HG03064 (cell line): ENCODE measurements around the gene ATP5PB.

Experiments used
- ATAC-seq: cut with Tn5 transposase; IDR thresholded peaks from one replicate; pipeline ENCODE4 v1.9.1; 2021; ENCODE audit warnings: low read depth; ENCODE audit not compliant: unreplicated experiment

Gene ATP5PB, protein sequence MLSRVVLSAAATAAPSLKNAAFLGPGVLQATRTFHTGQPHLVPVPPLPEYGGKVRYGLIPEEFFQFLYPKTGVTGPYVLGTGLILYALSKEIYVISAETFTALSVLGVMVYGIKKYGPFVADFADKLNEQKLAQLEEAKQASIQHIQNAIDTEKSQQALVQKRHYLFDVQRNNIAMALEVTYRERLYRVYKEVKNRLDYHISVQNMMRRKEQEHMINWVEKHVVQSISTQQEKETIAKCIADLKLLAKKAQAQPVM

DNA sequence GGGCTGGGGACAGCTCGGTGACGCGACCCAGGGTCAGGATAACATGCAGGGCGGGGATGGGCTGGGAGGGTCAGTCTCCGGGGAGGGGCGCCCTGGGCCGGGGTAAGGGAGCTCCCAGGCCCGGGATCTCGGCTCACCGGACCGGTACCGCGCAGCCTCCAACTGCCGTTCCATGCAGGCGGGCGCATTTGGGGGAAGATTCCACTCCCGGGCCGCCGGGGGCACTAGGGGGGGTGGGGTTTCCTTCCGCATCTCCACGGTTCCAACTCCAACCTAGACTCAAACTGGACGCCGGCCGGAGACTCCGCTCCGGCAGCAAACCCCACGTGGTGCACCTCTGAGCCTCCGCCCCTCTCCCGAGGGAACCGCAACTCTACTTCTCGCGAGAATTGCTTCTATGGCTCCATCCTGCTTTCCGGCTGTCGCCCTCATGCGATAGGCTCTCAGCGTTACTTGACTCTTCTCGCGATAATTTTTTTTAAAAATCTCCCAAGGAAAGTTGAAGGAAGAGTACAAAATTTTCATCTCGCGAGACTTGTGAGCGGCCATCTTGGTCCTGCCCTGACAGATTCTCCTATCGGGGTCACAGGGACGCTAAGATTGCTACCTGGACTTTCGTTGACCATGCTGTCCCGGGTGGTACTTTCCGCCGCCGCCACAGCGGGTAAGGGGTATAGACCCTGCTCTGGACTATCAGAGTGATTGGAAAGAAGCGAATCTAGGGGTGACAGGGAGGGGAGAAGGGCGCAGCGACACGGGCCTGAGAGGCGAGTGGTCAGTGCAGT is at the start of gene ATP5PB, which contains the start of gene WDR77:
ATP5PB (plus strand) TSS at position 547 of the 785 bp plus-strand sequence; CDS start at position 625, 78 bp downstream.
WDR77 (minus strand) TSS at position 339 of the 785 bp plus-strand sequence; CDS start at position 252, 87 bp downstream.
- peak; percentile 89 for ATAC-seq

DNA sequence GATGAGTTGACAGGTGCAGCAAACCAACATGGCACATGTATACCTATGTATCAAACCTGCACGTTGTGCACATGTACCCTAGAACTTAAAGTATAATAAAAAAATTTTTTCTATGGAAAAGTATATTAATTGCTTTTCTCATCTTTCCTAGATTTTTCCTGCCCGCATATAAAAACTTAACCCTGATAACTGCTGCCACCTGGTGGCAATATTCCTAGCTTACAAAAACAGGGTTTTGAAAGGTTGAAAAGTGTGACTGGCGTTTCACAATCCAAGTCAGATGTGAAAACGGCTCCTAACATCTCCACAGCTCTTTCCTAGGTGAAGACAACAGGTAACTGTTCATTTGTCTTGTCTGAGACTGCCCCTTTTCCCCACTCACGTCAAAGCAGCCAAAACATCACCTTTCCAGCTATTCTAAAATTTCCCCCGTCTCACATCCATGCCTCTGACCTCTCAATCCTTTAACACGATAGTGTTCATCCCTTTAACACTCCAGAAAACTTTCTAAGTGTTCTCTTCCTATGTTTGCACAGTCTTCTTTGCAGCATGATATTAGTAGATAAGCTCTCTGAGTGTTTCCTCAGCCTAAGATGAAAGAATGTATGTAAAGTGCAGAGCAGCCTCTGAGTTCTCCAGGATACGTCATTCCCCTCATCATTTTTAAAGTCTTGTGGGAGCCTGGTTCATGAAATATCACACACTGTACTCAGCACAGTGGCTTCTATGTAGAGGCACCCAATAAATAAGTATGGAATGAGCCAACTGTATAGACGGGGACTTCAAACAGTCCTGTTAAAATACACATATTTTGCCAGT is 49.3 kb upstream of the ATP5PB start:
- ATAC-seq = no peak

DNA sequence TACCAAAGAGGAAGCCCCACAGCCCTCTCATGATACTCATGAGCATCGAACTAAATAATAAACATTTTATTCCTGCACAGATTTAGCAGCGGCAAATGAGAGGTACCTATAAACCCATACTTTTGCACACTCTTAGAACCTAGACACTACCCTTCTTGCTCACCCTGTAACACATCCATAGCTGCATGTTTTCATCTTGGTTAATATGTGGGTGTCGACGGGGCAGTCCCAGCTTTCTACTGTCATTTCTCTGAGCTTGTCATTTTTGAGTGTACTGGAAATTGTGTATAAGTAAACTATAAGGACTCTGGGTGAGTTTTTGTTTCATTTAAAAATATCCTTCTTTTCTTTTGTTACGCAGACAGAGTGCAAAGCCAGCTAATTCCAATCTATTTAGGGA is 47.2 kb upstream of the ATP5PB start:
- ATAC-seq = no peak

DNA sequence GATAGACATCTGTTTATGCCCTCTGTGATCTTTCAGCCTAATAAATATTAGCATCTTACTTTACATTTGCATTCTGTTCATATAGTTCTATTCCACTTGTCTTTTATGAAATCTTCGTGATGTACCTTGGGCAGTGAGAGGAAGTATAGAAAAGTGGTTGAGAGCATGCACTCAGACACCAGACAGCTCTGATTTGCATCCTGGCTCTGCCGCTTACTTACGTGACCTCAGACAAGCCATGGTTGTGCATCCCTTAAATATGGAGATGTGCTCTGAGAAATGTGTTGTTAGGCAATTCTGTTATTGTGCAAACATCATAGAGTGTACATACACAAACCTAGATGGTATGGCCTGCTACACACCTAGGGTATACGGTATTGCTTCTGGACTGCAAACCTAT is 44.7 kb upstream of the ATP5PB start:
- no peak for ATAC-seq

DNA sequence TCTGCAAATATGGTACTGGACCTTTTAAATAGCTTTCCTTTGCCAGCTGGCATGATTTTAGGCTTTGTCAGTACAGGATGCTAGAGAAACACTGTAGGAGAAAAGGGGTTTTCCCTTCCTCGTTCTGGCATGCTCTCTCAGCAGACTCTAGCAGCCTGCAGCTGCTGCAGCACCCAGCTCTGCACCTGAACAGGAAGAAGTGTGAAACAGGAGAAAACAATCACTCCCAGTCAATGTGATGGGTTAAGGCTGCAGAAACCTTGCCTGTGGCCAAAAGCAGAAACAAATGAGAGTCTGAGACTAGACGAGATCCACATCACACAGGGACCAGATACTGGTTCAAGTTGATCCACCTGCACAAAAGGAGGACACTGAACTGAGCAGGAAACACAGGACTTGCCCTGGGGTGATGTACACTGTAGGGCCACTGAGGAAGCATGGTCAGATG is 42.9 kb upstream of the ATP5PB start:
- peak; percentile 92 for ATAC-seq

DNA sequence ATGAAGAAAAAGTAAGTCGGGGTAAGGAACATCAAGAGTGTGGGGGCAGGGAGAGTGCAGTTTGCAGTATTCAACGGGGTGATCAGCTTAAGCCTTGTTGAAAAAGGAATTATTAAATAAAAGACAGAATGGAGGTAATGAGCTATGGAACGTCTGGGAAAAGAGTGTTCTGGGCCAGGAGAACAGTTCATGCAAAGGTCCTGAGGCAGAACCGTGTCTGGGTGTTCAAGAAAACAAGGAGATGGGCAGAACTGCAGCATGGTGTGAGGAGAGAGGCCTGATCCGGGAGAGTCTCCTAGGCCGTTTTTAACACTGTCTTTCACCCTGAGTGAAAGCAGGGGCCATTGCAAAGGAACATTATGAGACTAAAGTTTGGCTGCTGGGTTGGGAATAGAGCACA is 42.0 kb upstream of the ATP5PB start:
- ATAC-seq = no peak

DNA sequence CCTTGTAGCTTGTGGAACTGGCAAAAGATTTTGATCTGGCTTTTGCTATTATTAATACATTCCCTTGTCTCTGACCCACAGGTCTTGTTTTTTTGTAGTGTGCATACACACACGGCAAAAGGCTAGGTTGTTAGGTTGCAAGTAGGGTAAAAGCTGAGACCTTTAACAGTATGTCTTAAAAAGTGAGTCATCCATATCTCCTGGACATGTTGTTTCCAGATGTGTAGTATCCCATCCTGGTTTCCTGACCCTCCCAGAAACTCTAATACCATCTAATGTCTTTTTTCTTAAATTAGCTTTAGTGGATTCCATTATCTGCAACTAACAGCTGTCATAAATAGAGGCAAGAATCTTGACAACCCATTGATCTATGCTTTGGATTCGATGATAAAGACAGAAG is 36.4 kb upstream of the ATP5PB start:
- ATAC-seq = no peak

DNA sequence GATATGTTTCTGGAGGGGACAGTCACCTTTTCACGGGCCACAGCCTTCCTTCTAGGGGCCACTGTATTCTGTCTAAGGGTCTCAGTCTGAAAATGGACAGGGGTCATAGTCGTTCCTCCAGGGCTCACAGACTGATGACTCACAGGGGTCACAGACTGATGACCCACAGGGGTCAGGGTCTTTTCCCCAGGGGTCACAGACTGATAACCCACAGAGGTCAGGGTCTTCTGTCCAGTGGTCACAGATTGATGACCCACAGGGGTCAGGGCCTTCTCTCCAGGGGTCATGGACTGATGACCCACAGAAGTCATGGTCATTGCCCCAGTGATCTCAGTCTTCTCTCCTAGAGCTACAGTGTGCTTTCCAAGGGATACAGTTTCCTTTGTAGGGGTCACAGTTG is 34.5 kb upstream of the ATP5PB start:
- no peak for ATAC-seq

DNA sequence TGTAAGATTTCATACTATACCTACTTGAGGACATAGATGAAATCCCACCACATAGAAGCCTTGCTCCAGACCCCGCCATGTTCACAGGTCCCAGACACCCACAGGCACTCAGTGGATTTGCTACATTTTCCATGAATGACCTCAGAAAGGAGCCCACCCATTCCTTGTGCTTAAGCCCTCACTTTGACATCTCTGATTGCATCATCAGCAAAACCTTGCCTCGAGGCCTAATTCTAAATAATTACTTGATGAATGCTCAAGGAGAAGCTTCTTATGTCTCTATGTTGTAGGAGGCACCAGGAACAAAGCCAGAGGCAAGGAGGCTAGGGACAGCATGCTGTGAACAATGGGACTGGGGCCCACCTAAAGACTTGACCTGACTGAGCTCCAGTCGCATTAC is 33.8 kb upstream of the ATP5PB start:
- no peak for ATAC-seq

DNA sequence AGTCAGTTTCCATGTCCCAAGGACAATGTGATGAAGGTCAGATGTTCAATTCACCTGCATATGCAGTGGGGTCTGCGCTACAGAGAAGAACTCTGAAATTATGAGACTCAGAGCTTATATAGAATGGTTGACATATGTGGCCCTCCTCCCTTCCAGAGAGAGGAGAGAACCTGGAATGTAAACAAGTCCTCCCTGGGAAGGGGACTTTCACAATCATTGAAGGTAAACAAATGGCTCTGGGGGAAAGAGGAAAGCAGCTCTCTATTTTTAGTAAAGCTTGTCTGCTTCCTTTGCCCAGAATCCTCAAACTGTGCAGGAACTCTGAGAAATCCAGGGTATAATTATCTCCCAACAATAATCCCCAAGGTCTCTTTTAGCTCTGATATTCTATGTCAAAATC is 31.5 kb upstream of the ATP5PB start:
- no peak for ATAC-seq

DNA sequence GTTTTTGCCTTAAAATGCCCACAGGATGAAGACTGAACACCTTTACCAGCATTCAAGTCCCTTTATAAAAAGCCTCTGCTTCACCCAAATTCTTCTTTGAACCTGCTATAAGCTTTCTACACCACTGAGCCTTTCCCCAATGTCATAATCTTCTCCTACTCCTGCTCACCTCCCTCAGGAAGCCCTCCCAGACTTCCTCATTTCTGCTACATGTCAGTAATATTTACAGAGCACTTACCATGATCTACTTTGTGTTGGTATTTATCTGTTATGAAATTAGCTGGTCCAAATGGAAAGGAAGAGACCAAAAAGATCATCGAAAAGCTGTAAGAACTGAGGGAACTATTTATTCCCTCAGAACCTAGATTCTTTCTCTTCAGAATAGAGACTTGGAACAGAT is 30.2 kb upstream of the ATP5PB start:
- no peak for ATAC-seq

DNA sequence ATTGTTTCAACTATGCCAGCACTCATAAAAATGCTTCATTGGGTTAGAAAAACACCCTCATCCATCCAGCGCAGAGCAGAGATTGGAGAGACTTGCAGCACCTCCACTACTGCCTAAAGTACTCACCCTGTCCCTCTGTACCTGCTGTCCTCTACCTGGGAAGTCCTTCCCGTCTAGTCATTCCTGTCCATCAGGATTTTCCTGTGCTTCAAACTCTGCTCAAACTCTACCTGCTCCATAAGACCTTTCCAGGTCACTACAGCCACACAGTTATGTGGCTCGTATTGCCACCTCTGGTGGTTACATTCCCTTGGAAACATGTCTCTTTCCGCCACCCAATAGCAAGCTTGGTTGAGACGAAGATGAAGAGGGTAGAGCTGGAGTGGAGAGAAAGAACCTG is 28.9 kb upstream of the ATP5PB start:
- ATAC-seq = no peak

DNA sequence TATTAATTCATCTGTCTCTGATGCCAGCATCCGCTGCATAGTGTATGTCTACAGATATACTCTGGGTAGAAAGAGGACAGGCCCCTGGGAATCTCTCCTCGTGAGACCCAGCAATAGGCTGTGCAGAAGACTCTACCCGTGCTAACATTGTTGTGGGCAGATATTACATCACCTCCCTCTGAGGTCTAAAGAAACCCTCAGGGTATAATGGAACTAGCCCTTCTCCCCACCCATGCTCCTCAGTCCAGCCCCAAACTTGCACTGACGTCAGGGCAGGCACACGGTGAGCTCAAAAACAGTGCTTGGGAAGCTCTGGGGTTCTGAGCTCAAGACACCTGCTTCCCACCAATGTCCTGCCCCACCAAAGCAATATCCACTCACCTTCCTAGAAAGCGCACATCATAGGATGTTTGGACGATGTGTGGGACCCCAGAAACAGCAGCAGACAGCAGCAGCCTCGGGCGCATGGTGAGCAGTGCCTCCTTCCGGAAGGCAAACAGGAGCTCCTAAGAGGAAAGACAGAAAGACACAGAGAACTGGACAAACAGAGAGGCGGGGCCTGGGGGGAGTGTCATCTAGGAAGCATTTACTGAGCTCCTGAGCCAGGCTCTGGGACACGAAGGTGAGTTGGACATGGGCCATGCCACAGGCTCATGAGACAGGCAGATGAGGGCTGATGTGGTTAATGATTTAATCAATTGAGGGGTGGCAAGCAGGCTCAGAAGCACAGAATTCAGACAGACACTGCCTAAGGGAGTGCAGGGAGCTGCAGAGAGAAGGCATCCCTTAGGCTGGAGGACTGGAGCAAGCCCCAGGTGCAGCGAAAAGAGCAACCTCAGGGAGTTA is 26.5 kb upstream of the ATP5PB start:
- no peak for ATAC-seq

DNA sequence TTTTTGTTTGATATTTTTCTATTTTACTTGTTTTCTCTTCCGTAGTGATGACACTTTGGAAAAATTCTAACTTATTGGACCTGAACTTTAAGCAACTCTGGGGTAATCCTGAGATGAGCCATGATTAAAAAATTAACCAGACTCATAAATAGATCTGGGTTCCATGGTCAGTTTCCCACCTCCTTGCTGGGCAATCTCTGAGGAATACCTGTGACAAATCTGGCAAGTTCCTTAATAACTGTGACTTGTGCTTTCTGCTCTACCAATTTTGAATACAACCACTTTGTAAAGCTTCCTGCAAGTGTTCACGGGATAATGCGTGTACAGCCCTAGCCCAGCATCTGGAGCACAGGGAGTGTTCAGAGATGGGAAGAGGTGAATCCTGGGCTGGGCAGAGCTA is 25.0 kb upstream of the ATP5PB start:
- ATAC-seq = no peak

DNA sequence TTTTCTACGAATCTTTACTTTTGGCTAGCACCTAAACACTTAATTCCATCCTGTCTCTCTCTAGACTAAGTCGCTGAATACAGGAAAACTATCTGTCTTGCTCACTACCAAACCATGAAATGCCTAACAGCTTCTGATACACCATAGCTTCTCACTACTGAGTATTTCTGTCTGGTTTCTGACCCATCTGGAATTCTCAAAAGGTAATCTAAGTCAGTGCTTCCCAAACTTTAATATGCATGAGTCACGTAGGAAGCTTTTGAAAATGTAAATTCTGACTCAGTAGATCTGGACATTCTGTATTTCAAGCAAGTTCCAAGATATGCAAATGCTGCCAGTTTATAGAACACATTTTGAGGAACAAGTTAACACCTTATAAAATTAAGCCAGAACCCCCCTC is 12.5 kb upstream of the ATP5PB start:
- ATAC-seq = no peak

DNA sequence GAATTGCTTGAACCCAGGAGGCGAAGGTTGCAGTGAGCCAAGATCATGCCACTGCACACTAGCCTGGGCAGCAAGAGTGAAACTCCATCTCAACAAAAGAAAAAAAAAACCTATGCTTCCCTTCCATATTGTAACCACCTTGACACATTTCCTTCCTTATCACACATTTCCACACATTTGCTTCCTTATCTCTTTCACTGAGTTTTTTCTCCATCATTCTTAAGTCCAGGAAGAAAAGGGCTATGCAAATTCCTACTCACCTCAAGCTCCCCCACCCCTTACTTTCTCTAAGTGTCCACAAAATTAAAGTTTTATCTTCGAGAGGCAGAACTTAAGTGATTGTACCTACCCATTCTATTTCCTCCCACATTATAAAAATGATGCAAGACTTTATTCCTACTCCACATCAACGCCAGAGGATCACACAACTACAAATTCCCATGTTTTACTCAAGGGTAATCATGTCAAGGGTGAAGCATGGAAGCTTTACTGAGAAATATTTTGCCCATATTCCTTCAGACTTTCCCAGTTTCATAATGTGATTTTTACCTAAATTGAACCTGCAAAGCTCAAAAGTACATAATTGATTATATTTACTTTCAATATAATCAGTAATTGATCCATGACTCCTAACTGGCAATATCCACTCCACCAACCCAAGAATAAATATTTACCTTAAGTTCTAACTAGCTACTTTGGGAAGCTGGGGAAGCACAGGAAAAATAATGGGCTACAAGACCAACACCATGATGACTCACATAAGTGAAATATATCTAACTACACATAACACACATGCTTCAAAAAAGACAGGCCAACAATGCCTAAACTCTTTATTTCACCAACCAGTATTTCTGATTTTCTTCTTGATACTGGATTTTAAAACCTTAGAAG is 9.6 kb upstream of the ATP5PB start:
- no peak for ATAC-seq

DNA sequence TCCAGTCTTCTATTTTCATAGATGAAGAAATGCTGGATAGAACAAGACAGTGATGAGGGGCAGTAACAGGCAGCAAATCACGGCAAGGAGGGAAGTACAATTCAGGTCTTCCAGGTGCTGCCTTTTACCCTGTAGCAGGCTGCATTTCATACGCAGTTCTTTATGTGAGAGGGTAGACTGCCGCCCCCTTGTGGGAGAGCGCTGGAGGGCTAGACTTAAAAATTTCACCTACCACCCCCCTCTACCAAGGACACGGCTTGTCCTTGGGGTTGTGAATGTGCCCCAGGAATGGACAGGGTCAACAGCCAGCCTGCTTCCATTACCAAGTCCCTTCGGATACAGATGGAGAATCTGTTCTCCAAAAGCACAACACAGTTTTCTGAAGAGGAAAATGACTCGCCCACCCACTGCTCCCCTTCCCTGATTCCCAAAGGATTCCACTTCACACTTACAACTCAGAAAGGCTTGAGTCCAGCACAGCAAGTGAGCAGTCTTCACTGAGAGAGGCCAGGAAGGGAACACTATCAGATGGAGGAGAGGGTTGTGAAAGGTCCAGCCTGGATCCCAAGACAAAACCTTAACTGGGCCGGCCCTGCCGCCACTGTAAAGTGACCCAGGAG is 7.6 kb upstream of the ATP5PB start:
- no peak for ATAC-seq

DNA sequence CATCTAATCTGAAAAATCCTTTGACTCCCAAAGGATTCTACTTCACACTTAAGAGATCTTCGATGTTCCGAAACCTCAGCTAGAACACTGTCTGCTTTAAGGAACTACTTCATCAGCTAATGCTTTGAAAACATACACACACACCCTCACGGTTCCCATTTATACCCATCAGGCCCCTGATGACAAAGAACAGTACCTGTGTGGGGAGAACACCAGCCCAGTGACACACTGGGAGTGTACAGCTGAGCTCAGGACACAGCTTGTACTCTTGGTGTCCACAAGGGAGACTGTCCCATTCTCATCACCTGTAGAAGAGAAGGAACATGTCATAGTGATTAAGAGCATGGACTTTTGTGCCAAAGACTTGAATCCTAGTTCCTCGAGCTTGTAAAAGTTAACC is 6.8 kb upstream of the ATP5PB start:
- ATAC-seq = no peak

DNA sequence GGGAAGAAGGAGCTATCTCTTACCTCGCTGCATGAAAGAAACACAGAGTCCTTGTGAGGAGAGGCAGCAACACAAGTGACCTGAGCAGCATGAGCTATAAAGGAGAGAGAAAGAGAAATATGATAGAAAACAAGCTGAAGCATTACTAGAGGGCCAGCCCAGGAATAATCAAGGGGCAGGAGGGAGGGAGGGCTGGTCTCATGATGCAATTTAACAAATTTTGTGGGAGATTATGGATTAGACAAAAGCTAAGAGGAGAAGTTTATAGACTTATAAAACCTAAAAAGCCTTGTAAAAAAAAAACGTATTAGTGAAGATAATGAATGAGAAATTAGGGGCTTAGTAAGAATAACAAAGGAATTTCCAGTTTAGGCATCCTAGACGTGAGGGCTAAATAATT is 5.2 kb upstream of the ATP5PB start:
- ATAC-seq = no peak
